ENCODE measurements around the gene TAF11L13.
"Not testable (repeated sequence)": the region's sequence is repeated elsewhere in the genome, so short reads cannot be mapped to it uniquely, and the experiment has no call there.

TAF11L13 gene

DNA sequence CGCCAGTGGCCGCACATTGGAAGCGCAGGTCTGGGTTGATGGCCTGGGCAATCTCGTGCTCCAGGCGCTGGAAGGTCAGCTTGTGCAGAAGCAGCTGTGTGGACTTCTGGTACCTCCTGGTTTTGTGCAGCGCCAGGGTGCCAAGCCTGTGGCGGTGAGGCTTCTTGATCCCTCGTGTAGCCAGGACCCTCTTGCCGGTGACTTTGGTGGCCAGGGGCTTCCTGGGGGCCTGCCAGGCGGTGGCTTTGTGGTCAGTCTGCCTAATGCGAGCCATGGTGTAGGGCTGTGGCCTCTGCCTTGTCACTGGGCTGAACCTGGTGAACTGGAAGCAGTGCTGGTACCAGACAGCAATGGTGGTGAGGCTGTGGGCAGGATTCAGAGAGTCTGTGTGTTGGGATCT lies 6.2 kb upstream of the TAF11L13 start:
- H3K36me3 ChIP-seq (ENCODE audit: control insufficient read depth, insufficient read depth, low read length) = no peaks in the 10 kb centered on the region
- H3K9me3 ChIP-seq (ENCODE audit: control insufficient read depth, low read length) = no peaks in the 10 kb centered on the region
- no peak overlapping the region for H3K4me3 ChIP-seq (ENCODE audit: low read length)
- no peaks in the 10 kb centered on the region for H3K27me3 ChIP-seq (ENCODE audit: control insufficient read depth, insufficient read depth, low read length)
- H3K4me1 ChIP-seq (ENCODE audit: control insufficient read depth, insufficient read depth, low read length) = no peaks in the 10 kb centered on the region
- no peak overlapping the region for H3K9ac ChIP-seq (ENCODE audit: low read length)

DNA sequence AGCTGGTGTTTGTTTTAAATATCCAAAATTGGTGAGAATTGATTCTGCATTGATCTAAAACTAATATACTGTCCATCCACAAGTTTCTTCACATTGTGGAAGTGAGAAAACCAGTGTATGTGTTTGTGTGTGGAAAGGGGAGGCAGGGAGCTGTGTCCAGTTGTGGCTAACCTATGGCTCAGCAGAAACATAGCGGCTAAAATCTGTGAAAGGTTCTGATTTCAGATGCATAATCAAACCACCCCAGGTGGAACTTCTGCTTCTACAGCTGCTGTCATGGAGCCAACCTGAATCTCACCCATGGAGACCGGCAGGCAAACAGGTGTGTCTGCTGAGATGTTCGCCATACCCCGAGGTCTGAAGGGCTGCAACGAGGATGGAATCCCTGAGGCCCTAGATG lies 2.3 kb downstream of the TAF11L13 start, which contains the start of gene TAF11L14:
Gene TAF11L14 (plus strand): TSS at position 301 of the 400 bp plus-strand sequence.
- Histone ChIP-seq H3K4me1 (ENCODE audit: control insufficient read depth, insufficient read depth, low read length) (no peaks in the 10 kb centered on the region), H3K27me3 (ENCODE audit: control insufficient read depth, insufficient read depth, low read length) (no peaks in the 10 kb centered on the region), H3K9ac (ENCODE audit: low read length) (no peak within 1 kb of the TSS), H3K4me3 (ENCODE audit: low read length) (no peak within 1 kb of the TSS), H3K36me3 (ENCODE audit: control insufficient read depth, insufficient read depth, low read length) (no peaks in the 10 kb centered on the region), H3K9me3 (ENCODE audit: control insufficient read depth, low read length) (no peaks in the 10 kb centered on the region)

DNA sequence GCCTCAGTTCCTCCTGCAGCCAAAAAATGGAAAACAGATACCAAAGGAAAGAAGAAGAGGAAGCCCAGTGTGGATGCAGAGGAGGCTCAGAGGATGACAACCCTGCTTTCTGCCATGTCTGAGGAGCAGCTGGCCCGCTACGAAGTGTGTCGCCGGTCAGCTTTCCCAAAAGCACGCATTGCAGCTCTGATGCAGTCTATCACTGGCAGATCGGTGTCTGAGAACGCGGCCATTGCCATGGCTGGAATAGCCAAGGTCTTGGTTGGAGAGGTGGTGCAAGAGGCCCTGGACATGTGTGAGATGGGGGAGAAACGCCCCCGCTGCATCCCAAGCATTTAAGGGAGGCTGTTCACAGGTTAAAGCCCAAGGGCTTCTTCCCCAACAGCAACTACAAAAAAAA lies 17.3 kb downstream of the TAF11L13 start:
- not testable (repeated sequence) for H3K9ac ChIP-seq (ENCODE audit: low read length); H3K9me3 ChIP-seq (ENCODE audit: control insufficient read depth, low read length); H3K4me1 ChIP-seq (ENCODE audit: control insufficient read depth, insufficient read depth, low read length); H3K36me3 ChIP-seq (ENCODE audit: control insufficient read depth, insufficient read depth, low read length); H3K27me3 ChIP-seq (ENCODE audit: control insufficient read depth, insufficient read depth, low read length); H3K4me3 ChIP-seq (ENCODE audit: low read length)

DNA sequence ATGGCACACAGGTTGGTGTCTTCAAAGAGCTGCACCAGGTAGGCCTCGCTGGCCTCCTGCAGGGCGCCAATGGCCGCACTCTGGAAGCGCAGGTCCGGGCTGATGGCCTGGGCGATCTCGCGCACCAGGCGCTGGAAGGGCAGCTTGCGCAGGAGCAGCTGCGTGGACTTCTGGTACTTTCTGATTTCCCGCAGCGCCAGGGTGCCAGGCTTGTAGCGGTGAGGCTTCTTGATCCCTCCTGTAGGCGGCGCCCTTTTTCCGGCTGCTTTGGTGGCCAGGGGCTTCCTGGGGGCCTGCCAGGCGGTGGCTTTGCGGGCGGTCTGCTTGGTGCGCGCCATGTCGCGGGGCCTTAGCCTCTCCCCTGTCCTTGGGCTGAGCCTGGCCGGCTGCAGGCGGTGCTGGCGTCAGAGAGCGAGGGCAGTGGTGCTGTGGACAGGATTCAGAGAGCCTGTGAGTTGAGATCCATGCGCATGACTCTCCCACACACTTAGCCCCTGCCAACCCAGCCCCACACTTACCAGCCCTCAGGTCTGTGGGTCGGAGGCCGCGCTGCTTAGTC lies 23.4 kb downstream of the TAF11L13 start:
- not testable (repeated sequence) for H3K4me3 ChIP-seq (ENCODE audit: low read length); H3K27me3 ChIP-seq (ENCODE audit: control insufficient read depth, insufficient read depth, low read length); H3K9me3 ChIP-seq (ENCODE audit: control insufficient read depth, low read length)

DNA sequence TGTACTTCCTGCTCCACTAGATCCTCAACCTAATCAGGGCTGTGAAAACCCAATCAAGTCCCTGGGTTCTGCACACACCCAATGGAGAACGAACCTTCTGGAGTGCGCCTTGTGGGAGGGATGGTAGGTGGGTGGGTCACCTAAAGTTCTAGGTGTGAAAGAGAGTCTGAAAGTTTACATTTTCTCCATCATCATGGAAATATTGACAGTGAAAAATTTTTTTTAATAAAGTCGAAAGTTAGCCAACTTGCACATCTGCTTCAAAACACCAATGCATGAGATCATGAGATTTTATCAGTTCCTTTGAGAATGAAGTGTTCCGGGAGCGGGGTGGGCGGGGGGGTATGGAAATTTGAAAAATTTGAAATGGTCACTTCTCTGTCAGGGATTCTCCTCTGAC lies 24.0 kb downstream of the TAF11L13 start:
- H3K4me3 ChIP-seq (ENCODE audit: low read length) = no peak overlapping the region
- no peaks in the 10 kb centered on the region for H3K9me3 ChIP-seq (ENCODE audit: control insufficient read depth, low read length)
- no peaks in the 10 kb centered on the region for H3K27me3 ChIP-seq (ENCODE audit: control insufficient read depth, insufficient read depth, low read length)
- no peak overlapping the region for H3K9ac ChIP-seq (ENCODE audit: low read length)
- H3K36me3 ChIP-seq (ENCODE audit: control insufficient read depth, insufficient read depth, low read length) = no peaks in the 10 kb centered on the region
- H3K4me1 ChIP-seq (ENCODE audit: control insufficient read depth, insufficient read depth, low read length) = no peaks in the 10 kb centered on the region

More for the DNA sequence above, 23.4 kb downstream of the TAF11L13 start:
- H3K4me1 ChIP-seq (ENCODE audit: control insufficient read depth, insufficient read depth, low read length); H3K36me3 ChIP-seq (ENCODE audit: control insufficient read depth, insufficient read depth, low read length); H3K9ac ChIP-seq (ENCODE audit: low read length): not testable (repeated sequence)

DNA sequence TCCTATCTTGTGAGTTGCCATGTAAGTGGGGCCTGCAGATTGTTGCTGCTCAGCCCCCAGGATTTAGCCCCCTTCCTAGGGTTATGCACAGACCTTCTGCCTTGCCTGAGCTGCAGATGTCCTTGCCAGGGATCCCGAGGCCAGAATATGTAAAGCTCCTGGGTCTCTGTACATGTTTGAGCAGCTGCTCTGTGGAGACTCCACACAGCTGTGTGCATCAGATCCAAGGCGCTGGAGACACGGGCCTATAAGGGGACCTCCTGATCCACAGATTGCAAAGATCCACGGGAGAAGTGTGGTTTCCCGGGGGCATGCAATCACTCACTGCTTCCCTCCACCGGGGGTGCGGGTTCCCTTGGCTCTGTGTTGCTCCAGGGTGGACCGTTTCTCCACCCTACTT lies 31.3 kb downstream of the TAF11L13 start:
- Histone ChIP-seq H3K27me3 (ENCODE audit: control insufficient read depth, insufficient read depth, low read length) (no peaks in the 10 kb centered on the region), H3K9me3 (ENCODE audit: control insufficient read depth, low read length) (no peaks in the 10 kb centered on the region), H3K4me3 (ENCODE audit: low read length) (no peak overlapping the region), H3K4me1 (ENCODE audit: control insufficient read depth, insufficient read depth, low read length) (no peaks in the 10 kb centered on the region), H3K9ac (ENCODE audit: low read length) (no peak overlapping the region), H3K36me3 (ENCODE audit: control insufficient read depth, insufficient read depth, low read length) (no peaks in the 10 kb centered on the region)

DNA sequence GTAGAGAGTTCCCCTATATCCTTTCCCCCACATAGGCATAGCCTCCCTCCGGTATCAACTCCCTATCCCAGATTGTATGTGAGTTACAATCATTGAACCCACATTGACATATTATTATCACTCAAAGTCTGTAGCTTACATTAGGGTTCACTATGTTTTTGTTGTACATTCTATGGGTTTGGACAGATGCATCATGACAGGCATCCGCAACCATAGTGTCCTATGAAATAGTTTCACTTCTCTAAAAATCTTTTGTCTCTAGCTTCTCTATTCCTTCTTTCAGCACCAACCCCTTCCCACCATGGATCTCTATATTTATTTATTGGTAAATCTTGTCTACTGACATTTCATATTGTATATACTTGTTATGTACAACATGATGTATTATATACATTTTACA lies 33.9 kb downstream of the TAF11L13 start:
- Histone ChIP-seq H3K4me3 (ENCODE audit: low read length) (no peak overlapping the region), H3K27me3 (ENCODE audit: control insufficient read depth, insufficient read depth, low read length) (no peaks in the 10 kb centered on the region), H3K9me3 (ENCODE audit: control insufficient read depth, low read length) (no peaks in the 10 kb centered on the region), H3K36me3 (ENCODE audit: control insufficient read depth, insufficient read depth, low read length) (no peaks in the 10 kb centered on the region), H3K9ac (ENCODE audit: low read length) (no peak overlapping the region), H3K4me1 (ENCODE audit: control insufficient read depth, insufficient read depth, low read length) (no peaks in the 10 kb centered on the region)

DNA sequence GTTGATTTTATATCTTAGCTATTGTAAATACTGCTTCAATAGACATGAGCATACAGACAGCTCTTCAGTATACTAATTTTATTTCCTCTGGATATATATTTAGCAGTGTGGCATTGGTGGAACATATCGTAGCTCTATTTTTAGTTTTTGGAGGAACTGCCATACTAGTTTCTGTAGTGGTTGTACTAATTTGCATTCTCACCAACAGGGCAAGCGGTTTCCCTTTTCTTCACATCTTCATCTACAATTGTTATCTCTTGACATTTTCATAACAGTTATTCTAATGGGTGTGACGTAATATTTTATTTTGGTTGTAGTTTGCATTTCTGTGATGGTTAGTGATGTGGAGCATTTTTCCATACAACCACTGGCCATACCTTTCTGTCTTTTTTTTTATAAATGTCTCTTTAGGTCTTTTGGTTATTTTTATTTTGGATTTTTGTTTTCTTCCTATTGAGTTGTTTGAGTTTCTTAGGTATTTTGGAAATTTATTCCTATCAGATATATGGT lies 34.9 kb downstream of the TAF11L13 start:
- Histone ChIP-seq H3K4me1 (ENCODE audit: control insufficient read depth, insufficient read depth, low read length) (no peaks in the 10 kb centered on the region), H3K9me3 (ENCODE audit: control insufficient read depth, low read length) (no peaks in the 10 kb centered on the region), H3K27me3 (ENCODE audit: control insufficient read depth, insufficient read depth, low read length) (no peaks in the 10 kb centered on the region), H3K36me3 (ENCODE audit: control insufficient read depth, insufficient read depth, low read length) (no peaks in the 10 kb centered on the region), H3K4me3 (ENCODE audit: low read length) (no peak overlapping the region), H3K9ac (ENCODE audit: low read length) (no peak overlapping the region)

DNA sequence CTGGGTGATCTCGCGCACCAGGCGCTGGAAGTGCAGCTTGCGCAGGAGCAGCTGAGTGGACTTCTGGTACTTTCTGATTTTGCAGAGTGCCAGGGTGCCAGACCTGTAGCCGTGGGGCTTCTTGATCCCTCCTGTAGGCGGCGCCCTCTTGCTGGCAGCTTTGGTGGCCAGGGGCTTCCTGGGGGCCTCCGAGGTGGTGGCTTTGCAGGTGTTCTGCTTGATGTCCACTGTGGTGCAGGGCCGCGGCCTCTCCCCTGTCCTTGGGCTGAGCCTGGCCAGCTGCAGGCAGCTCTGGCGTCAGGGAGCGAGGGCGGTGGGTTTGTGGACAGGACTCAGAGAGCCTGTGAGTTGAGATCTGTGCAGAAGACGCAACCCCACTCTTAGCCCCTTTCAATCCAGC lies 38.5 kb downstream of the TAF11L13 start:
- Histone ChIP-seq H3K36me3 (ENCODE audit: control insufficient read depth, insufficient read depth, low read length) (no peaks in the 10 kb centered on the region), H3K27me3 (ENCODE audit: control insufficient read depth, insufficient read depth, low read length) (no peaks in the 10 kb centered on the region), H3K4me3 (ENCODE audit: low read length) (no peak overlapping the region), H3K4me1 (ENCODE audit: control insufficient read depth, insufficient read depth, low read length) (no peaks in the 10 kb centered on the region), H3K9ac (ENCODE audit: low read length) (no peak overlapping the region), H3K9me3 (ENCODE audit: control insufficient read depth, low read length) (no peaks in the 10 kb centered on the region)

DNA sequence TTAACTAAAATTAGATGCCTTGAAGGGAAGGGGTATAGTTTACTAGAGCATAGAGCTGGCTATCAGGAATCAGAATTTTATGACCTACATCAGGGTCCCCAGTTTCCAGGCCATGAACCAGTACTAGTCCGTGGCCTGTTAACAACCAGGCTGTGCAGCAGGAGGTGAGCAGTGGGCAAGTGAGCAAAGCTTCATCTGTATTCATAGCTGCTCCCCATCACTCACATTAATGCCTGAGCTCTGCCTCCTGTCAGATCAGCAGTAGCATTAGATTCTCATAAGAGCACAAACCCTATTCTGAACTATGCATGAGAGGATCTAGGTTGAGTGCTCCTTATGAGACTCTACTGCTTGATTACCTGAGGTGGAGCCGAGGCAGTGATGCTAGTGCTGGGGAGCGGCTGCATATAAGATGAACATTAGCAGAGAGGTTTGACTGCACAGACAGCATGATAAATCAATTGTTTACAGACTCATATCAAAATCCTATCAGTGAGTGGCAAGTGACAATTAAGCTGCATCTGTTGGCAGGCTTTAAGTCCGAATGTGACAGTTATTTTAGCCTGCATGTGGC lies 47.0 kb downstream of the TAF11L13 start:
- Histone ChIP-seq H3K9me3 (ENCODE audit: control insufficient read depth, low read length) (no peaks in the 10 kb centered on the region), H3K4me3 (ENCODE audit: low read length) (no peak overlapping the region), H3K9ac (ENCODE audit: low read length) (no peak overlapping the region), H3K4me1 (ENCODE audit: control insufficient read depth, insufficient read depth, low read length) (no peaks in the 10 kb centered on the region), H3K36me3 (ENCODE audit: control insufficient read depth, insufficient read depth, low read length) (no peaks in the 10 kb centered on the region), H3K27me3 (ENCODE audit: control insufficient read depth, insufficient read depth, low read length) (no peaks in the 10 kb centered on the region)

DNA sequence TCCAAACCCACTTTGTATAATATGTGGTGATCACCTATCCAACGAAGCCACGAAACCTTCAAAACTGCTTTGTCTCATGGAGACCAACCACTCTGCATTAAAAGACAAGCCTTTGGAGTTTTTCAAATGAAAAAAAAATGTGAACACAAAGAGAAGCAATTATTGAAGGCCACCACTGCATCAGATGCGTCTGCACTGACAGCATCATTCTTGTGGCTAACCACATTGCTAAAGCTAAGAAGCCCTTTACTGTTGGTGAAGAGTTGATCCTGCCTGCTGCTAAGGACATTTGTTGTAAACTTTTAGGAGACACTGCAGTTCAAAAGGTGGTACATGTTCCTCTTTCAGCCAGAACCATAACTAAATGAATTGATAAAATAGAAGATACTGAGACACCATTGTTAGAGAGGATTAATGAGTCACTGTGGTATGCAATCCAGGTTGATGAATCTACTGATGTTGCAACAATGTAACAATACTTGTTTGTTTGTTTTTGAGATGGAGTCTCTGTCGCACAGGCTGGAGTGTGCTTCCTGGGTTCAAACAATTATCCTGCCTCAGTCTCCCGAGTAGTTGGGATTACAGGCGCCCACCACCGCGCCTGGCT lies 47.8 kb downstream of the TAF11L13 start:
- Histone ChIP-seq H3K27me3 (ENCODE audit: control insufficient read depth, insufficient read depth, low read length) (no peaks in the 10 kb centered on the region), H3K4me1 (ENCODE audit: control insufficient read depth, insufficient read depth, low read length) (no peaks in the 10 kb centered on the region), H3K4me3 (ENCODE audit: low read length) (no peak overlapping the region), H3K36me3 (ENCODE audit: control insufficient read depth, insufficient read depth, low read length) (no peaks in the 10 kb centered on the region), H3K9me3 (ENCODE audit: control insufficient read depth, low read length) (no peaks in the 10 kb centered on the region), H3K9ac (ENCODE audit: low read length) (no peak overlapping the region)

DNA sequence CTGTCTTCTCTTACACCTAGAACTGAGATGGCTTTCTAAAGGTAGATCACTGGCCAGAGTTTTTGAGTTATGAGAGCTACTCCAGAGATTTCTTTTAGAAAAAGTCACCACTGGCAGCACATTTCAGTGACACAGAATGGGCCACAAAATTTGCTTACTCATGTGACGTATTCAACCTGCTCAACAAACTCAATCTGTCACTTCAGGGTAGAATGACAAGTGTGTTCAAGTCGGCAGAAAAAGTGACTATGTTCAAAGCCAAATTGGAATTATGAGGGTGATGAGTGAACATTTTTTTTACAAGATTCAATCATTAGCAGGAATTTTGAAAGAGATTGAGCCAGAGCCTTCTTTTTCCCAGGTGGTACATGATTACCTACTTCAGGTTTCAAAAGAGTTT lies 48.8 kb downstream of the TAF11L13 start:
- Histone ChIP-seq H3K27me3 (ENCODE audit: control insufficient read depth, insufficient read depth, low read length) (no peaks in the 10 kb centered on the region), H3K9ac (ENCODE audit: low read length) (no peak overlapping the region), H3K4me1 (ENCODE audit: control insufficient read depth, insufficient read depth, low read length) (no peaks in the 10 kb centered on the region), H3K4me3 (ENCODE audit: low read length) (no peak overlapping the region), H3K36me3 (ENCODE audit: control insufficient read depth, insufficient read depth, low read length) (no peaks in the 10 kb centered on the region), H3K9me3 (ENCODE audit: control insufficient read depth, low read length) (no peaks in the 10 kb centered on the region)

Data from mucosa of stomach (tissue), 1 donor.